Measurements from ENCODE around the gene PAQR4. TPM values are rescaled to one million over a fixed set of nuclear protein-coding genes. Genes with fewer than 3 reads are reported as not detected.
A peak's percentile ranks its signal among the peaks of the same experiment; 100 is the strongest.

The PAQR4 gene
- total RNA-seq, 1 experiment from 2014 or later, result 30.7 TPM

GRCh38 chr16:2964475-2965336 lies 4.4 kb upstream of the PAQR4 start:
- H3K4me2 ChIP-seq (ENCODE audit: low read depth, low read length, poor library complexity, severe bottlenecking), result peak overlapping the region; percentile 98
- peak; percentile 96 for DNase-seq
- no peaks in the 10 kb centered on the region for H3K36me3 ChIP-seq (ENCODE audit: insufficient read depth, low read length)
- peak overlapping the region; percentile 79 for H3K4me3 ChIP-seq (ENCODE audit: low read length)
- H2AFZ ChIP-seq (ENCODE audit: low read length), result peak overlapping the region; percentile 74; the same call in 1 of the 2 replicates
- H3K79me2 ChIP-seq (ENCODE audit: low read length), result peaks cover 2% of the 10 kb centered on the region; the same call in 1 of the 2 replicates
- no peaks in the 10 kb centered on the region for H3K9me2 ChIP-seq (replicated peaks; ENCODE audit: insufficient read depth, low read length)
- no peaks in the 10 kb centered on the region for H3K27me3 ChIP-seq (ENCODE audit: low read length)
- H3K27ac ChIP-seq (ENCODE audit: low read length), result peak overlapping the region; percentile 61
- no peaks in the 10 kb centered on the region for H4K20me1 ChIP-seq (ENCODE audit: insufficient read depth, low read depth, low read length)
- H3K9ac ChIP-seq (ENCODE audit: low read length), result peak overlapping the region; percentile 87
- no peaks in the 10 kb centered on the region for H3K9me3 ChIP-seq (ENCODE audit: low read length)
- peaks cover 58% of the 10 kb centered on the region for H3K4me1 ChIP-seq (ENCODE audit: low read length)

- H3K9ac ChIP-seq (ENCODE audit: low read length), result peak overlapping the region; percentile 52
- H3K27ac ChIP-seq (ENCODE audit: low read length), result peak overlapping the region; percentile 56
- H3K9me2 ChIP-seq (replicated peaks; ENCODE audit: insufficient read depth, low read length), result no peaks in the 10 kb centered on the region
- peaks cover 68% of the 10 kb centered on the region for H3K4me1 ChIP-seq (ENCODE audit: low read length)
- no peak overlapping the region for H2AFZ ChIP-seq (ENCODE audit: low read length)
- H3K9me3 ChIP-seq (ENCODE audit: low read length), result no peaks in the 10 kb centered on the region
- H3K4me2 ChIP-seq (ENCODE audit: low read depth, low read length, poor library complexity, severe bottlenecking), result peak overlapping the region; percentile 58
- peak overlapping the region; percentile 55; the same call in 1 of the 2 replicates for H3K4me3 ChIP-seq (ENCODE audit: low read length)
- peaks cover 10% of the 10 kb centered on the region; the same call in 1 of the 2 replicates for H4K20me1 ChIP-seq (ENCODE audit: insufficient read depth, low read depth, low read length)
- no peaks in the 10 kb centered on the region for H3K36me3 ChIP-seq (ENCODE audit: insufficient read depth, low read length)
- no peaks in the 10 kb centered on the region for H3K27me3 ChIP-seq (ENCODE audit: low read length)
- H3K79me2 ChIP-seq (ENCODE audit: low read length), result peaks cover 15% of the 10 kb centered on the region
- DNase-seq, result no peak
Observed at GRCh38 chr16:2966043-2966807, 2.9 kb upstream of the PAQR4 start.

- peaks cover 74% of the 10 kb centered on the region for H3K4me1 ChIP-seq (ENCODE audit: low read length)
Observed at GRCh38 chr16:2966808-2967191, 2.3 kb upstream of the PAQR4 start.

GRCh38 chr16:2967211-2967631 lies 1.9 kb upstream of the PAQR4 start:
- no peak for DNase-seq
- no peak overlapping the region for H2AFZ ChIP-seq (ENCODE audit: low read length)
- no peak overlapping the region for H3K27ac ChIP-seq (ENCODE audit: low read length)
- no peaks in the 10 kb centered on the region for H3K27me3 ChIP-seq (ENCODE audit: low read length)
- H3K4me1 ChIP-seq (ENCODE audit: low read length), result peaks cover 75% of the 10 kb centered on the region
- no peak overlapping the region for H3K4me2 ChIP-seq (ENCODE audit: low read depth, low read length, poor library complexity, severe bottlenecking)
- H4K20me1 ChIP-seq (ENCODE audit: insufficient read depth, low read depth, low read length), result peaks cover 14% of the 10 kb centered on the region
- H3K9me2 ChIP-seq (replicated peaks; ENCODE audit: insufficient read depth, low read length), result no peaks in the 10 kb centered on the region
- H3K4me3 ChIP-seq (ENCODE audit: low read length), result no peak overlapping the region
- H3K9me3 ChIP-seq (ENCODE audit: low read length), result no peaks in the 10 kb centered on the region
- H3K36me3 ChIP-seq (ENCODE audit: insufficient read depth, low read length), result 0 out of 2 replicates have a peak, but pooled peaks cover 3% of the 10 kb centered on the region
- H3K9ac ChIP-seq (ENCODE audit: low read length), result no peak overlapping the region
- H3K79me2 ChIP-seq (ENCODE audit: low read length), result peaks cover 19% of the 10 kb centered on the region

More at GRCh38 chr16:2966808-2967191, 2.3 kb upstream of the PAQR4 start:
- H3K9me3 ChIP-seq (ENCODE audit: low read length), result no peaks in the 10 kb centered on the region
- H3K4me2 ChIP-seq (ENCODE audit: low read depth, low read length, poor library complexity, severe bottlenecking), result no peak overlapping the region
- H3K9me2 ChIP-seq (replicated peaks; ENCODE audit: insufficient read depth, low read length), result no peaks in the 10 kb centered on the region
- DNase-seq, result no peak
- peaks cover 11% of the 10 kb centered on the region; the same call in 1 of the 2 replicates for H4K20me1 ChIP-seq (ENCODE audit: insufficient read depth, low read depth, low read length)
- no peak overlapping the region for H3K4me3 ChIP-seq (ENCODE audit: low read length)
- H3K79me2 ChIP-seq (ENCODE audit: low read length), result peaks cover 15% of the 10 kb centered on the region
- H3K9ac ChIP-seq (ENCODE audit: low read length), result no peak overlapping the region
- H2AFZ ChIP-seq (ENCODE audit: low read length), result no peak overlapping the region
- H3K27me3 ChIP-seq (ENCODE audit: low read length), result no peaks in the 10 kb centered on the region
- H3K36me3 ChIP-seq (ENCODE audit: insufficient read depth, low read length), result no peaks in the 10 kb centered on the region
- no peak overlapping the region for H3K27ac ChIP-seq (ENCODE audit: low read length)

GRCh38 chr16:2967721-2968161 lies 1.4 kb upstream of the PAQR4 start:
- Histone ChIP-seq H4K20me1 (ENCODE audit: insufficient read depth, low read depth, low read length) (peaks cover 16% of the 10 kb centered on the region), H3K9ac (ENCODE audit: low read length) (peak overlapping the region; percentile 98), H2AFZ (ENCODE audit: low read length) (no peak overlapping the region), H3K4me1 (ENCODE audit: low read length) (peaks cover 77% of the 10 kb centered on the region), H3K79me2 (ENCODE audit: low read length) (peaks cover 20% of the 10 kb centered on the region), H3K9me3 (ENCODE audit: low read length) (no peaks in the 10 kb centered on the region), H3K4me3 (ENCODE audit: low read length) (peak overlapping the region; percentile 99; the same call in 1 of the 2 replicates), H3K9me2 (replicated peaks; ENCODE audit: insufficient read depth, low read length) (no peaks in the 10 kb centered on the region), H3K27me3 (ENCODE audit: low read length) (no peaks in the 10 kb centered on the region), H3K27ac (ENCODE audit: low read length) (peak overlapping the region; percentile 86), H3K36me3 (ENCODE audit: insufficient read depth, low read length) (0 out of 2 replicates have a peak, but pooled peaks cover 8% of the 10 kb centered on the region), H3K4me2 (ENCODE audit: low read depth, low read length, poor library complexity, severe bottlenecking) (peak overlapping the region; percentile 79)
- DNase-seq, result no peak

- Histone ChIP-seq H3K27ac (ENCODE audit: low read length) (peak overlapping the region; percentile 86), H2AFZ (ENCODE audit: low read length) (no peak overlapping the region), H3K4me2 (ENCODE audit: low read depth, low read length, poor library complexity, severe bottlenecking) (peak overlapping the region; percentile 79), H3K27me3 (ENCODE audit: low read length) (no peaks in the 10 kb centered on the region), H3K9me3 (ENCODE audit: low read length) (no peaks in the 10 kb centered on the region), H3K4me1 (ENCODE audit: low read length) (peaks cover 77% of the 10 kb centered on the region), H4K20me1 (ENCODE audit: insufficient read depth, low read depth, low read length) (peaks cover 16% of the 10 kb centered on the region), H3K9ac (ENCODE audit: low read length) (peak overlapping the region; percentile 98), H3K79me2 (ENCODE audit: low read length) (peaks cover 20% of the 10 kb centered on the region), H3K4me3 (ENCODE audit: low read length) (peak overlapping the region; percentile 99), H3K36me3 (ENCODE audit: insufficient read depth, low read length) (peaks cover 9% of the 10 kb centered on the region; the same call in 1 of the 2 replicates), H3K9me2 (replicated peaks; ENCODE audit: insufficient read depth, low read length) (no peaks in the 10 kb centered on the region)
- peak; percentile 97 for DNase-seq
Observed at GRCh38 chr16:2968368-2968737, 795 bp upstream of the PAQR4 start.

- peak overlapping the region; percentile 99 for H3K4me3 ChIP-seq (ENCODE audit: low read length)
- H3K27ac ChIP-seq (ENCODE audit: low read length), result peak overlapping the region; percentile 74
- peaks cover 16% of the 10 kb centered on the region; the same call in 1 of the 2 replicates for H3K36me3 ChIP-seq (ENCODE audit: insufficient read depth, low read length)
- H4K20me1 ChIP-seq (ENCODE audit: insufficient read depth, low read depth, low read length), result peaks cover 16% of the 10 kb centered on the region
- peaks cover 20% of the 10 kb centered on the region for H3K79me2 ChIP-seq (ENCODE audit: low read length)
- peaks cover 63% of the 10 kb centered on the region for H3K4me1 ChIP-seq (ENCODE audit: low read length)
- peak overlapping the region; percentile 98 for H3K9ac ChIP-seq (ENCODE audit: low read length)
- peak overlapping the region; percentile 79 for H3K4me2 ChIP-seq (ENCODE audit: low read depth, low read length, poor library complexity, severe bottlenecking)
- no peaks in the 10 kb centered on the region for H3K27me3 ChIP-seq (ENCODE audit: low read length)
- no peaks in the 10 kb centered on the region for H3K9me2 ChIP-seq (replicated peaks; ENCODE audit: insufficient read depth, low read length)
- H3K9me3 ChIP-seq (ENCODE audit: low read length), result no peaks in the 10 kb centered on the region
- peak overlapping the region; percentile 72; the same call in 1 of the 2 replicates for H2AFZ ChIP-seq (ENCODE audit: low read length)
- DNase-seq, result peak; percentile 94
Observed at GRCh38 chr16:2969545-2970521, 685 bp downstream of the PAQR4 start.
